Measurements from ENCODE around the gene EHMT1.
"Not testable (repeated sequence)": the region's sequence is repeated elsewhere in the genome, so short reads cannot be mapped to it uniquely, and the experiment has no call there.

The EHMT1 gene

GRCh38 chr9:137696136-137696925, 77.5 kb downstream of the EHMT1 start:
- no peak for DNase-seq

GRCh38 chr9:137697193-137697592, 78.4 kb downstream of the EHMT1 start:
- no peak for DNase-seq

- no peak for DNase-seq
These were observed 79.0 kb downstream of the EHMT1 start for GRCh38 chr9:137697832-137698231.

DNA sequence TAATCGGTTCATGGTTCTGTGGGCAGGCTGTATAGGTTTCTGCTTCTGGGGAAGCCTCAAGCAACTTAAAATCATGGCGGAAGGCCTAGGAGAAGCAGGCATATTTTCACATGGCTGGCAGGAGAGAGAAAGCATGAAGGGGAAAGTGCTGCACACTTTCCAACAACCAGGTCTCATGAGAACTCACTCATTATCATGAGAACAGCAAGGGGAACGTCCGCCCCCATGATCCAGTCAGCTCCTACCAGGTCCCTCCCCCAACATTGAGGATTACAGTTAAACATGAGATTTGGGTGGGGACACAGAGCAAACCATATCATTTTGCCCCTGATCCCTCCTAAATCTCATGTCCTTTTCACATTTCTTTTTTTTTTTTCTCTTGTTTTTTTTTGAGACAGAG, 82.1 kb downstream of the EHMT1 start:
- no peak for DNase-seq

DNA sequence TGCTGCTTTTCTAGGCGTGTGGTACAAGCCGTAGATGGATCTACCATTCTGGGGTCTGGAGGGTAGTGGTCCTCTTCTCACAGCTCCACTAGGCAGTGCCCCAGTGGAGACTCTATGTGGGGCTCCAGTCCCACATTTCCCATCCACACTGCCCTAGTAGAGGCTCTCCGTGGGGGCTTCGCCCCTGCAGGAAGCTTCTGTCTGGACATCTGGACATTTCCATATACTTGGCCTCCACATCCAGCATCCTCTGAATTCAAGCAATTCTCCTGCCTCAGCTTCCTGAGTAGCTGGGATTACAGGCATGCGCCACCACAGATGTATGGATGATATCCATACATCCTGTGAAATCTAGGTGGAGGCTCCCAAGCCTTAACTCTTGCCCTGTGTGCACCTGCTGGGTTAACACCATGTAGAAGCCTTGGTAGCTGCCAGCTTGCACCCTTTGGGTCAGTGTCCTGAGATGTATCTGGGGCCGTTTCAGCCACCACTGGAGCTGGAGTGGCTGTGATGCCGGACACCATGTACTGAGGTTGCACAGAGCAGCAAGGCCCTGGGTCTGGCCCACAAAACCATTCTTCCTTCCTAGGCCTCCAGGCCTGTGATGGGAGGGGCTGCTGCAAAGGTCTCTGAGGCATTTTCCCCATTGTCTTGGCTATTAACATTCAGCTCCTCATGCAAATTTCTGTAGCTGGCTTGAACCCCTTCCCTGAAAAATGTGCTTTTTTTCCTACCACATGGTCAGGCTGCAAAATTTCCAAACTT, 84.0 kb downstream of the EHMT1 start:
- no peak for DNase-seq

DNA sequence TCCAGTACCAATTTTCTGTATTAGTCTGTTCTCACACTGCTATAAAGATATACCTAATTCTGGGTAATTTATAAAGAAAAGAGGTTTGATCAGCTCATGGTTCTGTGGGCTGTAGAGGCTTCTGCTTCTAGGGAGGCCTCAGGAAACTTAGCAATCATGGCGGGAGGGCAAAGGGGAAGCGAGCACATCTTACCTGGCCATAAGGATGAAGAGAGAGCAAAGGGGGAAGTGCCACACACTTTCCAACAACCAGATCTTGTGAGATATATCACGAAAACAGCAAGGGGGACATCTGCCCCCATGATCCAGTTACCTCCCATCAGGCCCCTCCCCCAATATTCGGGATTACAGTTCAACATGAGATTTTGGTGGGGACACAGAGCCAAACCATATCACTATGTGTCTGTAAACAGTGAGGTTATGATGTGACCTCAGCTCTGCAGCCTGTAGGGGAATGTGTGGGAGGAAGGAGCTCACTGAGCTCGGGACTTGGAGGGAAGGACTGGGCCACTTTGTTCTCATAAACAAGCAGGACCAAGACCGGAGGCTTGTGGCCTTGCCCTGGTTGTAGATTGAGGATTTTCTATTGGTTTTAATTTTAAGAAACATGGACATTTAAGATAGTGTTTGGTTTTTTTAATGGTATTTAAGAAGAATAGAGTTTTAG, 85.2 kb downstream of the EHMT1 start:
- DNase-seq: no peak

- DNase-seq: no peak
These were observed 86.6 kb downstream of the EHMT1 start for GRCh38 chr9:137705443-137705863.

DNA sequence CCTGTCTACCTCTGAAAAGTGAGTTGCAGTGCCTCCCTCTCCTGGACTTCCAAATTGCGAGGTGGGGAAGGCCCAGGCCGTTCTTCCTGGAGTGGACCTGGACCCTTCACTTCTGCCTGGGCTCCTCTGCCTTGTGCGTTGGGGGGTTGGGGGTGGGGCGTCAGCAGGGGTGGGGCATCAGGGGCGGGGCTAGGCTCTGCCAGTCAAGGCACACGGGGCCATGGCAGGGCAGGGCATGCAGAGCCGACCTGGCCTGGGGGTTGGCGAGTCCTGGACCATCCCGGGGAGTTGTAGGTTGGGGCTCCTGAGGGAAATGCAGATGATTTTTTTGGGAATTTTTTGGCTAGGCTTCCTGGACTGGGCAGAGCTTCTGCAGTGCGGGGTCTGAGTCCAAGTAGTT, 87.1 kb downstream of the EHMT1 start:
- no peak for DNase-seq

DNA sequence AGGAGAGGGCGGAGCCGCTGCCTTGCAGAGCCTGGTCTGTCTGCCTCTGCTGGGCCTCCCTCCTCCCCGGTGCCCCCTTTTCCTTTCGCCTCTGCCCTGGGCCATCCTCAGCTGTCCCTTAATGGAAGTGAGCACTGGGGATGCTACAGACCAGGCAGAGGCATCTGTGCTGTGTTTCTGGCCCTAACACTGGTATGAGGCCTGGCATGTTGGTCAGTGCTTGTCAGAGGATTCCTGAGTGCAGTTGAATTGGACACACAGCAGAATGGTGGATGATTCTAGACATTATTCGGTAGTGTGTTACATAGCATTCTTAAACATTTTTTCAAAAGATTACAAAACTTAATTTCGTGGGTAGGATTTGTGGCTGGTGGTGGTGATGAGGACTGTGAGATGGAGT, 88.6 kb downstream of the EHMT1 start:
- DNase-seq: no peak

DNA sequence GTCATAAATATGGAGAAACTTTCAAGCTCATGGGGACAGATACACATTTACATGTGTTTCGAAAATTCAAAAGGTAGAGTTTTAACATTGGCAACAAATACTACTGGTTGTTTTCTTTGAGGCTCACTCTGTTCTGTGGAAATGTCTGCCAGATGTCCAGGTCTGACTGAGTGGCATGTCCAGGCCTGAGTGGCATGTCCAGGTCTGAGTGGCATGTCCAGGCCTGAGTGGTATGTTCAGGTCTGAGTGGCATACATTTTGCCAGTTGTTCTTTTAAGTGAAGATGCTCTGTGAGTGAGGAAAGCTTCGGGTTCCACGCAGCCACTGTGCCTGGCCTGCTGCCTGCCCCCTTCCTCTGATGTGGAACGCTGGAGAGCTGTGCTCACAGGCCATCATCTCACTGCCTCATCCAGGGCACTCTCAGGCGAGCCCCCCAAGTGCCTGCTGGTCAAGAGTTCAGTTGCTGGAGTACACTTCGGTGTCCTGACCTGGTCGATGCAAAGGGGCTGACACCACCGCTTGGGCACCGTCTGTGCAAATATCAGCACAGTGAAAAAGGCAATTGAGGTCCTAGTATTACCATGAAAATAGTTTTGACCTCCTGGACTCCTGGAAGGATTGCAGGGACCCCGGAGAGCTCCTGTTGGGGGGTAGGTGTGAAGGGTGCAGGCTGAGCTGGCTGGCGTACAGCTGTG, 89.9 kb downstream of the EHMT1 start:
- no peak for DNase-seq

- no peak for DNase-seq
These were observed 90.8 kb downstream of the EHMT1 start for GRCh38 chr9:137709411-137710101.

- DNase-seq: no peak
These were observed 91.9 kb downstream of the EHMT1 start for GRCh38 chr9:137710704-137711103.

- no peak for DNase-seq
These were observed 92.9 kb downstream of the EHMT1 start for GRCh38 chr9:137711678-137712105.

- no peak for DNase-seq
These were observed 96.5 kb downstream of the EHMT1 start for GRCh38 chr9:137715321-137715720.

DNA sequence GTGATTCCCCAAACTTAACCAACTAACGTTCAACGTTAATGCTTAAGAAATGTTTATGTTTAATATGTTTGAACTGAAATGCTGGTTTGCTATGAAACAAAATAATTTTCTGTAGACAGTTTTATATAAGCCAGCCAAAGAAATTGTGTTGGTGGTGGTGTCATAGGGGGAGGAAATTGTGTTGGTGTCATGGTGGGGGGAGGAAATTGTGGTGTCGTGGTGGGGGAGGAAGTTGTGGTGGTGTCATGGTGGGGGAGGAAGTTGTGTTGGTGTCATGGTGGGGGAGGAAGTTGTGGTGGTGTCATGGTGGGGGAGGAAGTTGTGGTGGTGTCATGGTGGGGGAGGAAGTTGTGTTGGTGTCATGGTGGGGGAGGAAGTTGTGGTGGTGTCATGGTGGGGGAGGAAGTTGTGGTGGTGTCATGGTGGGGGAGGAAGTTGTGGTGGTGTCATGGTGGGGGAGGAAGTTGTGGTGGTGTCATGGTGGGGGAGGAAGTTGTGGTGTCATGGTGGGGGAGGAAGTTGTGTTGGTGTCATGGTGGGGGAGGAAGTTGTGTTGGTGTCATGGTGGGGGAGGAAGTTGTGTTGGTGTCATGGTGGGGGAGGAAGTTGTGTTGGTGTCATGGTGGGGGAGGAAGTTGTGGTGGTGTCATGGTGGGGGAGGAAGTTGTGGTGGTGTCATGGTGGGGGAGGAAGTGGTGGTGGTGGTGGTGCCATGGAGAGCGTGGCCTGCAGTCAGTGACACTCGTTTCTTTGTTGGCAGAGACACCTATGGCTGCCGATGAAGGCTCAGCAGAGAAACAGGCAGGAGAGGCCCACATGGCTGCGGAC, 97.3 kb downstream of the EHMT1 start:
- not testable (repeated sequence) for DNase-seq

DNA sequence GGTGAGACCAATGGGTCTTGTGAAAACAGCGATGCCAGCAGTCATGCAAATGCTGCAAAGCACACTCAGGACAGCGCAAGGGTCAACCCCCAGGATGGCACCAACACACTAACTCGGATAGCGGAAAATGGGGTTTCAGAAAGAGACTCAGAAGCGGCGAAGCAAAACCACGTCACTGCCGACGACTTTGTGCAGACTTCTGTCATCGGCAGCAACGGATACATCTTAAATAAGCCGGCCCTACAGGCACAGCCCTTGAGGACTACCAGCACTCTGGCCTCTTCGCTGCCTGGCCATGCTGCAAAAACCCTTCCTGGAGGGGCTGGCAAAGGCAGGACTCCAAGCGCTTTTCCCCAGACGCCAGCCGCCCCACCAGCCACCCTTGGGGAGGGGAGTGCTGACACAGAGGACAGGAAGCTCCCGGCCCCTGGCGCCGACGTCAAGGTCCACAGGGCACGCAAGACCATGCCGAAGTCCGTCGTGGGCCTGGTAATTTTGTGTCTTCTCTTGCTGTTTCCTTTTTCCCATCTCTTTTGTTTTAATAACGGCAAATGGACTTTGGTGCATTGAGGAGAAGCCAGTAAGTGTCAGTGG, 98.0 kb downstream of the EHMT1 start:
- no peak for DNase-seq

DNA sequence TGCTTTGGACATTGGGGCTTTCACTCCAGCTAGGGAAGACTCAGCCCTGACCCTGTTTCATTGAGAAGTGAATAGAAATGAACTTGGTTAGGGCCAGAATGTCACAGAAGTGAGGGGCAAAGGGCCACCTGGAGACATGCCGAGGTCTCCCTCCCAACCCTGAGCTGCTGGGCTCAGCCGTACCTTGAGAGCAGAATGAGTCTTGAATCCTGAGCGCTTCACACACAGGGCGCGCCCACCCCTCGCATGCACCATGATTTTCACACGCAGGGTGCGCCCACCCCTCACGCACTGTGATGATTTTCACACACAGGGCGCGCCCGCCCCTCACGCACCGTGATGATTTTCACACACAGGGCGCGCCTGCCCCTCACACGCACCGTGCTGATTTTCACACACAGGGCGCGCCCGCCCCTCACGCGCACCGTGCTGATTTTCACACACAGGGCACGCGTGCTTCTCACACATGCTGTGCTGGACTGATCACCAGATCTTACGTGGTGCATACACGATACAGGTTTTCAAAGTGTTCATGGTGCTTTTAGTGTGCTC, 99.0 kb downstream of the EHMT1 start:
- DNase-seq: no peak

- DNase-seq: no peak
These were observed 100.4 kb downstream of the EHMT1 start for GRCh38 chr9:137719194-137719593.

DNA sequence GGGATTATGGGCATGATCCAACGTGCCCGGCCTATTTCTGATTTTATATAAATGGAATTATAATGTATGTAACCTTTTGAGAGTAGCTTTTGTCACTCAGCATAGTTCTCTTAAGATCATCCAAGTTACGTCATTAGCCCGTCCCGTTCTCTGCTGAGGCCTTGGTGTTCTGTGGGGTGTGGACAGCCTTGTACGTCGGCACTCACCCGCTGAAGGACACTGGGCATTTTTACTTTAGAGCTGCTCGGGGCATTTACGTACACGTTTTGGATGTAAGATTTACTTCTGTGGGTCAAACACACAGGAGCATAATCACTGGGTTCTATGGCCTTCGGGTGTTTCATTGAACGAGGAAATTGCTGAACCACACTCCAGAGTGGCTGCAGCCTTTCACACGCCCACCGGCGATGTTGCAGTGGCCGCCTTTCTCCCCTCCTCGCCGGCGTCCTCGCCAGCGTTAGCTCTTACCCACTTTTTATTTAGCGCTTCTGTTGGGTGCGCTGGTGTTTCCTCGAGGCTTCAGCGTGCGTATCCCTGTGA, 101.8 kb downstream of the EHMT1 start:
- no peak for DNase-seq

DNA sequence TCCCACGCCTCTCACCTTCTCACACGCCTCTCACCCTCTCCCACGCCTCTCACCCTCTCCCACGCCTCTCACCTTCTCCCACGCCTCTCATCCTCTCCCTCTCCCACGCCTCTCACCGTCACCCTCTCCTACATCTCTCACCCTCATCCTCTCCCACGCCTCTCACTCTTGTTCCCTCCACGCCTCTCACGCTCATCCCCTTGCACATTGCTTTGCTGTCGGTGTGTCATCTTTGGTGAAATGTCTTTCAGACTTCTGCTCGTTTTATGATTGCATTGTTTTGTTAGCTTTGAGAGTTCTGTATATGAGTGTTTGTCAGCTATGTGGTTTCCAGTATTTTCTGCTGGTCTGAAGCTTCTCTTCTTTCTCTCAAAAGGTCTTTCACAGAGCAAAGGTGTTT, 102.7 kb downstream of the EHMT1 start:
- DNase-seq: no peak

DNA sequence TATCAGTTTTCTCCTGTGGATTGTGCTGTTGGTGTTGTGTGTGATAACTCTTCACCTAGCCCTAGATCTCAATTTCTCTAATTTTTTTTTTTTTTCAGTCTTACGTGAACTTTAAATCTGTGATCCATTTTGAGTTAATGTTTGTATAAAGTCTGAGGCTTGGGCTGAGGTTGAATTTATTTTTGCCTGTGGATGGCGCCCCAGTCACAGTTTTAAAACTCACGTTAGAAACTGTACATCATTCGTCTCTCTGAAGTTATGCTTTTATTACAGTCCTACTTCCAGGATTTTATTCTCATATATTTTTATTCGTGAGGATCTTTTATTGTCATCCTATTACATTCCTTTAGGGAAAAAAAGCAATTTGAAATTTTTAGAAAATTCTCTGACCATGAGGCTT, 103.1 kb downstream of the EHMT1 start:
- no peak for DNase-seq
